GM19328 (cell line): Measurements from ENCODE around the gene PMEPA1.

Experiments used
- ATAC-seq: cut with Tn5 transposase; IDR thresholded peaks from one replicate; pipeline ENCODE4 v1.9.1; 2021; ENCODE audit warnings: mild to moderate bottlenecking, moderate library complexity; ENCODE audit not compliant: unreplicated experiment

The PMEPA1 gene

DNA sequence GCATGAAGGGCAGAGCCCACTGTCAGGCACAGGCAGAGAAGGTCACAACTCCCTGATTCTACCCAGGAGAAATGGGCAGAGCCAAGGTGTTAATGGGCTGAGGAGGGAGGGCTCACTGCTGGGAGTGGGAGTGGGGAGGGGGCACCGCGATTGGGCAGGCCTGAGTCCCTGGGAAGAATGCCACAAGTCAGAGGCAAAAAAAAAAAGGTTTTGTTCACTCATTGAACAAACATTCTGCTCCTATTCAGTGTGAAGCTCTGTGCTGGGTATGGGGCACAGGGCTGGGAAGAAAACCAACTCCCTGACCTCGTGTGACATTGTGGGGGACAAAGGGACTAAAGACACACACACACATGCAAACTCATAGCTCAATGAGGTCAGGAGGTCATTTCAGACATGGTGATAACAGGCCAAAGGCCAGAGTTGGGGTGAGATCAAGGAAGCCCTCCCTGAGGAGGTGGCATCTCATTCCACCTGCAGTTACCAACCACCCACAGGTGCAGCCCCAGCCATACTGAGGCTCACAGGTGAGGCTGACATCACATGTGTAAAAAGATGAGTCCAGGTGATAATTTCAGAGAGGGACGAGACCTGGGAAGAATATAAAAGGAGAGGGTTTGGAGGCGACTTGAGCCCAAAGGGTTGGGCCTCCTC, 3.2 kb upstream of the PMEPA1 start:
- no peak for ATAC-seq

DNA sequence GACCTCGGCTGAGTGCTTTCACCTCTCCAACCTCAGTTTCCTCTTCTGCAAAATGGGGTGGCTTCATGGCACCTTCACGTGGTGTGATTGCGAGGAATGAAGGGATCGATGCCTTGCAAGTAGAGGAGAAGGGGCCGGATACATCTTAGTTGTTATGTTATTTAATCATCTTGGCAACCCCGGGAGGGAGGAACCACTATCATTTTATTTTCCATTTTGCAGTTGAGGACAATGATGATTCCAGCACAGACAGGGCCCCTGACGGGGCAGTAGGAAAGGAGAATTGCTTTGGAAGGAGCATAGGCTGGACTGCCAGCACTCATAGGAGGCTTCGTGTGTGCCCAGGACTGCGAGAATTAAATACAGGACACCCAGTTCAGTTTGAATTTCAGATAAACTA, 2.5 kb upstream of the PMEPA1 start:
- ATAC-seq: no peak

- no peak for ATAC-seq
Measured at GRCh38 chr20:57711826-57712225, 2.0 kb upstream of the PMEPA1 start.

- no peak for ATAC-seq
Measured at GRCh38 chr20:57711311-57711712, 1.5 kb upstream of the PMEPA1 start.

- no peak for ATAC-seq
Measured at GRCh38 chr20:57710841-57711240, 1.0 kb upstream of the PMEPA1 start.

DNA sequence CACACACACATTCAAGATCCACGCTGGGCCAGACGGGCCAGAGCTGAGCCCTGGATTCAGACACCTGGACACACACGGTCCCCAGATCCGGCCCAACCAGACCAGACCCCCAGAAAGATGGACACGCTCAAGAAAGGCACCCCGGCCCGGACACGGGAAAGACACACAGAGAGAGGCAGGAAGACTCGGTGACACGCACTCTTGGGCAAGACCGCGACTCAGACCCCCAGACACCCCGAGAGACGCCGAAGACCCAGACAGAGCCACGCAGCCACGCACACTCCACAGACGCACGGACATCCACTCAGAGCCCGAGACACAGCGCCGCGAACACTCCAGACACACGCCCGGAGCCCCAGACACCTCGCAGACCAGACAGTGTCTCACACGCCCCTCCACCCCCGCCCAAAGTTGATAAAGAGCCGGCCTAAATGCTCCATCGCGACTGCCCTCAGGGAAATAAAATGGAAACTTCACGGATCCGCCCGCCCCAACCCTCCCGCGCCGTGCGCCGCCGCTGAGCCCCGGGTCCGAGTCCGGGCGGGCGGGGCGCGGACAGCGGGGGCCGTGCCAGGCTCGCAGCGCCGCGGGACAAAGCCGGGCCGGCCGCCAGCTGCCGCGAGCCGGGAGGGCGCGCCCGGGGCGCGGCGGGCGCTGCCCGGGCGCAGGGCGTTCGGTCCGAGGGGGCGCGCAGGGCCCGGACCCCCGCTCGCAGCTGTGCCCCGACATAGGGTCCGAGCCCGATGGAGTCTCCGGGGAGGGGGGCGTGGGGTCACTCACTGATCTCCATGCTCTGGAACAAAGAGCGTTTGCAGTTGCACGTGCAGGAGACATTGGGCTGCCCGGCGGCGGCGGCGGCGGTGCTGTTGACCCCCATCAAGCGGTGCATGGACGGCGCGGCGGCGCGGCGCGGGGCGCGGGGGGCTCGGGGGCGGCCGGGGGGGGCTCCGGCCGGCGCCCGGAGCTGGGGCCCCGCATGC, 831 bp downstream of the PMEPA1 start:
- ATAC-seq: no peak

GRCh38 chr20:57707849-57708693, 1.7 kb downstream of the PMEPA1 start:
- ATAC-seq: no peak

GRCh38 chr20:57707320-57707719, 2.5 kb downstream of the PMEPA1 start:
- no peak for ATAC-seq

GRCh38 chr20:57705127-57705899, 4.5 kb downstream of the PMEPA1 start:
- no peak for ATAC-seq

GRCh38 chr20:57704245-57704644, 5.6 kb downstream of the PMEPA1 start:
- ATAC-seq: no peak

DNA sequence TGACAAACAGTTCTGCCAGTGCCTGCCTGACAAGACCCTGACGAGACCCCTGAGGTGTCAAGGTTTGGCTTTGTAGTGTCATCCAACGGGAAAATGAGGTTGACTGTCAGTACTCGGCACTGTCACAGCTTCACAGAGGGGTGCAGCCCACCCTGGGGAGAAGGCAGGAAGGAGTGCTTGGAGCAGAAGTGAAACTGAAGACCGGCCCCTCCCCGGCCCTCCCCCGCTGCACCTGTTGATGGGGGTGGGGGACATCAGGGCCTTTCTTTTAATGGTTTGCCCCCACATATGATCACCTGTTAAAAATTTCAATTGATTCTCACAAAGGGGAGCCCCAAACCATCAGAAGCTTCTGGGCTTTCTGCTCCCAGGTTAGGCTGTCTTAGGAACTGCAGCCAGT, 6.8 kb downstream of the PMEPA1 start:
- no peak for ATAC-seq

DNA sequence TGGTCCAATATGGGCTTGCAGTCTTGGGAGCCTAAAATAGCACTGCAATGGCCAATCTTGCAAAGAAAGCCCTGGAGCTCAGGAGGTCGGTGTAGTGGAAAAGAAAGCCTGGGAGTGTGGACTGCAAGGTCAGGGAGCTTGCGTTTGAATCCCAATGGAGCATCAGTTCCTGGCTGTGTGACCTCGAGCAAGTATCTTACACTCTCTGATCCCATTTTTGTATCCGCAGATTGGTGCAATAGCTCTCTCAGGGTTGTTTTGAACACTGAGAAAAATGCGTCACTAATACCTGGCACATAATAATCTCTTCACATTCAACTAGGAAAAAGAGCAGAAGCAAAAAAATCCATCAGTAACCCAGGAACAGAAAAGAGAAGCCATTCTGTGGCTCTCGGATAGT, 7.3 kb downstream of the PMEPA1 start:
- no peak for ATAC-seq

DNA sequence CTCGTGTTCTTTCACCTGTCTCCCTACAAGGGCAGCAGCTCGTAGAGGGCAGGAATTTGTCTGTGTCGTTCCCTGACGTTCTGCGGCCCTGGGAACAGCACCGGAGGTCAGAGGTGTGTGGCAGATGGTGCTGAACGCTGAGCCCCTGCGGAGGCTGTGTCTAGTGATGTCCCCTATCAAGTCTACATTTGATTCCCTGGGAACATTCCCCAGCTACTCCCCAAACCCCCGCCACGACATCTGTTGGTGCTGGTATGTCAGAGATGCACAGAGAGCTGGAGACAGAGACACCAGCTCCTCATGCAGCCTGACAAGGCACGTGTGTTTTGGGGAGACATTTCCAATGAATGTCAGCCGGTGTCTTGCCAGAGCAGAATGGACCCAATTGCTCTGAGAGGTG, 7.7 kb downstream of the PMEPA1 start:
- no peak for ATAC-seq

- ATAC-seq: no peak
Measured at GRCh38 chr20:57701651-57702050, 8.2 kb downstream of the PMEPA1 start.

- ATAC-seq: no peak
Measured at GRCh38 chr20:57701090-57701489, 8.7 kb downstream of the PMEPA1 start.

- ATAC-seq: no peak
Measured at GRCh38 chr20:57699395-57699794, 10.4 kb downstream of the PMEPA1 start.

- ATAC-seq: no peak
Measured at GRCh38 chr20:57698867-57699275, 10.9 kb downstream of the PMEPA1 start.

GRCh38 chr20:57698116-57698866, 11.5 kb downstream of the PMEPA1 start:
- ATAC-seq: no peak

DNA sequence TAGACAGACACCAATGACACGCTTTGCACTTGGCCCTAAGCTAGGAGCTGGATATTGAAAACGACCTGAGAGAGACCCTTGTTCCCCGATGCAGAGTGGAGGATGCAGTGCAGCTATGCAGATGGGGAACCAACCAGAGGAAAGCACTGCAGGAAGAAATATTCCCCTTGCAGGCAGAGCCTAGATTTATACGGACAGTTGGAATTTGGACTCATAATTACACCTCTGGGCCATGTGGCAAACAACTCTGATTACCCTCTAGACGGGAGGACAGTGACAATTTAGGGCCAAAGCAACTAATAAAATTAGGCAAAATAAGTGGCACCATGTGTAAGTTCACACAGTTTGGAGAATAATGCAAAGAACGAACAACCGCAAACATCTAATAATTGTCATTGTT, 12.3 kb downstream of the PMEPA1 start:
- ATAC-seq: no peak
